Adrenal gland (tissue), 5 donors: ENCODE data around the gene PRKAR2A.

ENCODE experiments used
- CTCF ChIP-seq, 6 experiments: fragments of 450-650 bp in 4 of 6; fragments of 200-600 bp in 2 of 6; sonication (generic) in 1 of 6; IDR thresholded peaks; 1 replicate in 5 of 6; 2 replicates in 1 of 6; pipeline versions ENCODE4 v1.5.1 to v1.8.0; 2016 to 2021; ENCODE audit warnings: antibody characterized with exemption in 6 of 6, mild to moderate bottlenecking in 2 of 6, moderate library complexity in 1 of 6
- POLR2A ChIP-seq, 2 donors: fragments of 450-650 bp; IDR thresholded peaks; one replicate each; pipeline ENCODE4 v1.6.1; 2017; ENCODE audit warnings: antibody characterized with exemption in 2 of 2, mild to moderate bottlenecking in 2 of 2, moderate library complexity in 1 of 2
- donor health status: DM: no; HTN: no; CAD: no.

DNA sequence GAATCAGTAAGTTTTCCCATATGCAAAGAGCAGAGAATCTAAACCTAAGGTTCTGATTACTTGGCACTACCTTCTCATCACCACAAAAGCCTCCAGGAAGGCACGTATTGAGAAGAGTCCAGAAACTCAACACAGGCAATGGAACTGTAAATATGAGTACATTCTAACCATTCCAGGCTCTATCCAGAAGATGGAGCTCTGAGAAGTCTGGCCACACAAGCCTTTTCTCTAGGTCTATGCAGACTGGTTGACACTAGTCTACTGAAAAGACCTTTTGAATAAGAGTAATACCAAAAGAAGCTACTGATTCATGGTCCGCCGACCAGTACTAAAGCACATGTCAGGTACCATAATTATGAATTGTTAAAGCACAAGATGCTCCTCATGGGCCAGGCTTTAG is 149.7 kb downstream of the PRKAR2A start:
- no peak for TF ChIP-seq CTCF (IDR thresholded peaks at IDR 0.05)
- TF ChIP-seq POLR2A (IDR thresholded peaks at IDR 0.05) = no peak
